HEK293 (cell line): ENCODE data around the gene BPIFA1.
A peak's percentile ranks its signal among the peaks of the same experiment; 100 is the strongest.

Experiments used
- CTCF ChIA-PET: fragments of 350-600 bp; formaldehyde crosslinking; extraction: SDS; loops from one replicate; lab custom pipeline; 2021; ENCODE audit warnings: antibody characterized with exemption; lab: Yijun Ruan, JAX
- POLR2A ChIA-PET: fragments of 300-600 bp; formaldehyde crosslinking; extraction: SDS; loops from one replicate; lab custom pipeline; 2020; ENCODE audit warnings: antibody characterized with exemption, inconsistent platforms; lab: Yijun Ruan, JAX
- H3K27ac ChIP-seq: fragments of 200-500 bp; sonication (Bioruptor generic); 2 replicates; pipeline ENCODE4 v1.5.1; 2014; ENCODE audit warnings: low read depth, low read length, control low read depth, inconsistent platforms; ENCODE audit errors: extremely low read depth
- H3K36me3 ChIP-seq, 2 experiments: fragments of 200-500 bp in 1 of 2; sonication (Bioruptor generic) in 1 of 2; 1 replicate in 1 of 2; 2 replicates in 1 of 2; pipeline ENCODE4 v1.5.1; 2014 to 2017; ENCODE audit warnings: inconsistent platforms in 2 of 2, low read length in 2 of 2; ENCODE audit not compliant: control insufficient read depth in 2 of 2, insufficient read depth in 1 of 2
- H3K4me1 ChIP-seq: fragments of 200-500 bp; sonication (Bioruptor generic); 2 replicates; pipeline ENCODE4 v1.5.1; 2014; ENCODE audit warnings: mild to moderate bottlenecking, low read length, inconsistent platforms; ENCODE audit not compliant: control insufficient read depth, insufficient read depth
- H3K4me3 ChIP-seq: 2 replicates; pipeline ENCODE4 v1.5.1; 2011; ENCODE audit warnings: low read depth, mild to moderate bottlenecking, control low read depth, low read length, moderate library complexity
- H3K9me3 ChIP-seq: fragments of 200-500 bp; sonication (Bioruptor generic); 2 replicates; pipeline ENCODE4 v1.5.1; 2014; ENCODE audit warnings: low read depth, low read length, inconsistent platforms; ENCODE audit not compliant: control insufficient read depth, insufficient read depth
- CTCF ChIP-seq: fragments of 450-650 bp; formaldehyde crosslinking; IDR thresholded peaks from 2 replicates; pipeline ENCODE4 v1.5.1; 2016; ENCODE audit warnings: missing biosample characterization, missing genetic modification characterization
- GLIS1 ChIP-seq: fragments of 450-650 bp; formaldehyde crosslinking; IDR thresholded peaks from 2 replicates; pipeline ENCODE4 v1.5.1; 2016; ENCODE audit warnings: missing biosample characterization, missing genetic modification characterization
- HOXD13 ChIP-seq: sonication (generic); formaldehyde crosslinking; IDR thresholded peaks from 2 replicates; pipeline ENCODE4 v1.8.0; 2022; ENCODE audit warnings: missing genetic modification reagents, borderline replicate concordance
- INSM2 ChIP-seq: fragments of 450-650 bp; formaldehyde crosslinking; IDR thresholded peaks from 2 replicates; pipeline ENCODE4 v1.5.1; 2016; ENCODE audit warnings: missing biosample characterization, missing genetic modification characterization
- KLF10 ChIP-seq: fragments of 450-650 bp; IDR thresholded peaks from 2 replicates; pipeline ENCODE4 v1.5.1; 2018; ENCODE audit warnings: missing biosample characterization, mild to moderate bottlenecking, missing genetic modification characterization
- PRDM2 ChIP-seq: fragments of 450-650 bp; formaldehyde crosslinking; IDR thresholded peaks from 2 replicates; pipeline ENCODE4 v1.5.1; 2016; ENCODE audit warnings: missing biosample characterization, missing genetic modification characterization, borderline replicate concordance
- SETDB1 ChIP-seq: IDR thresholded peaks from one replicate; pipeline ENCODE4 v1.6.1; 2017; ENCODE audit warnings: mild to moderate bottlenecking, low read length, moderate library complexity, mixed read lengths; ENCODE audit not compliant: insufficient read length
- TCF7L2 ChIP-seq: IDR thresholded peaks from 2 replicates; pipeline ENCODE4 v1.6.1; 2011; ENCODE audit warnings: low read depth, mild to moderate bottlenecking, inconsistent platforms, low read length, moderate library complexity, borderline replicate concordance
- ZNF19 ChIP-seq: fragments of 450-650 bp; formaldehyde crosslinking; IDR thresholded peaks from 2 replicates; pipeline ENCODE4; 2016; ENCODE audit warnings: missing biosample characterization, missing genetic modification characterization, low read depth
- ZNF26 ChIP-seq: fragments of 450-650 bp; formaldehyde crosslinking; IDR thresholded peaks from 2 replicates; pipeline ENCODE4 v1.5.1; 2016; ENCODE audit warnings: missing biosample characterization, missing genetic modification characterization
- ZNF324 ChIP-seq: fragments of 450-650 bp; formaldehyde crosslinking; IDR thresholded peaks from 2 replicates; pipeline ENCODE4 v1.5.1; 2016; ENCODE audit warnings: missing biosample characterization, missing genetic modification characterization
- ZNF600 ChIP-seq: fragments of 450-650 bp; formaldehyde crosslinking; IDR thresholded peaks from 2 replicates; pipeline ENCODE4 v1.5.1; 2016; ENCODE audit warnings: missing biosample characterization, missing genetic modification characterization
- ZNF610 ChIP-seq: fragments of 450-650 bp; formaldehyde crosslinking; IDR thresholded peaks from 2 replicates; pipeline ENCODE4 v1.5.1; 2016; ENCODE audit warnings: missing biosample characterization, missing genetic modification characterization, borderline replicate concordance
- ZNF654 ChIP-seq: fragments of 450-650 bp; formaldehyde crosslinking; IDR thresholded peaks from 2 replicates; pipeline ENCODE4 v1.5.1; 2016; ENCODE audit warnings: low read depth, missing biosample characterization, missing genetic modification characterization
- ZNF664 ChIP-seq: fragments of 450-650 bp; formaldehyde crosslinking; IDR thresholded peaks from 2 replicates; pipeline ENCODE4 v1.5.1; 2016; ENCODE audit warnings: missing biosample characterization, missing genetic modification characterization
- ZNF707 ChIP-seq: fragments of 450-650 bp; formaldehyde crosslinking; IDR thresholded peaks from 2 replicates; pipeline ENCODE4 v1.5.1; 2016; ENCODE audit warnings: missing biosample characterization, missing genetic modification characterization
- ZNF792 ChIP-seq: fragments of 450-650 bp; formaldehyde crosslinking; IDR thresholded peaks from 2 replicates; pipeline ENCODE4 v1.5.1; 2016; ENCODE audit warnings: missing biosample characterization, missing genetic modification characterization
- ZSCAN4 ChIP-seq: fragments of 450-650 bp; formaldehyde crosslinking; IDR thresholded peaks from 2 replicates; pipeline ENCODE4 v1.5.1; 2017; ENCODE audit warnings: missing biosample characterization, missing genetic modification characterization

Gene BPIFA1

GRCh38 chr20:33211817-33212424, 23.9 kb upstream of the BPIFA1 start:
- ChIA-PET CTCF (interaction anchor here (0.5 to 3.1 kb wide), 13 partner anchors 9 to 416 kb away, joined by 3 to 15 read pairs (median 4); no protein-coding TSS in a partner anchor), POLR2A (no interaction called here)
- H3K9me3 ChIP-seq, result no peaks in the 10 kb centered on the region
- peak; percentile 52 for TF ChIP-seq ZNF654
- TF ChIP-seq ZNF707 (tag by site-specific recombination), result no peak
- no peak for TF ChIP-seq ZNF26 (tag by site-specific recombination)
- TF ChIP-seq ZNF664 (tag by site-specific recombination), result no peak
- TF ChIP-seq ZNF324 (tag by site-specific recombination), result no peak
- TF ChIP-seq KLF10 (tag by site-specific recombination), result no peak
- H3K4me3 ChIP-seq, result no peak overlapping the region
- no peaks in the 10 kb centered on the region for H3K4me1 ChIP-seq
- H3K27ac ChIP-seq, result no peak overlapping the region
- H3K36me3 ChIP-seq, result no peaks in the 10 kb centered on the region

GRCh38 chr20:33217052-33217451, 18.7 kb upstream of the BPIFA1 start, which contains the start of gene BPIFA3:
Gene BPIFA3, plus strand, starts transcription at chr20:33217352. Its CDS starts 185 bp downstream, at chr20:33217537.
- Histone ChIP-seq H3K27ac (no peak within 1 kb of the TSS), H3K9me3 (no peaks in the 10 kb centered on the region), H3K4me1 (no peaks in the 10 kb centered on the region), H3K4me3 (no peak within 1 kb of the TSS), H3K36me3 (no peaks in the 10 kb centered on the region)
- TF ChIP-seq ZNF610 (tag by site-specific recombination) (no peak), GLIS1 (tag by site-specific recombination) (no peak), ZNF19 (tag by site-specific recombination) (no peak), ZSCAN4 (tag by site-specific recombination) (no peak), ZNF792 (tag by site-specific recombination) (no peak), ZNF600 (tag by site-specific recombination) (no peak), PRDM2 (no peak), HOXD13 (CRISPR knock-in tag) (no peak), INSM2 (tag by site-specific recombination) (no peak), TCF7L2 (no peak), CTCF (tag by site-specific recombination) (no peak), SETDB1 (no peak)
- POLR2A ChIA-PET, result no interaction called here
- CTCF ChIA-PET, result no interaction called here
